Neural progenitor cell (in vitro differentiated cells): Measurements from ENCODE around the gene TOPORS.
"Not testable (repeated sequence)": the region's sequence is repeated elsewhere in the genome, so short reads cannot be mapped to it uniquely, and the experiment has no call there.

ENCODE experiments used
- EZH2 ChIP-seq: fragments of 200-600 bp; sonication (generic); IDR thresholded peaks from 2 replicates; pipeline ENCODE4 v1.6.1; 2017; ENCODE audit warnings: antibody characterized with exemption, mild to moderate bottlenecking, moderate library complexity
- EZH2phosphoT487 ChIP-seq: fragments of 200-600 bp; sonication (generic); IDR thresholded peaks from 2 replicates; pipeline ENCODE4 v1.6.1; 2017; ENCODE audit warnings: antibody characterized with exemption
- TF ChIP-seq, protein P1 (sequence below): fragments of 200-600 bp; sonication (generic); IDR thresholded peaks from 2 replicates; pipeline ENCODE4 v1.5.1; 2017; ENCODE audit warnings: antibody characterized with exemption, mild to moderate bottlenecking

DNA sequence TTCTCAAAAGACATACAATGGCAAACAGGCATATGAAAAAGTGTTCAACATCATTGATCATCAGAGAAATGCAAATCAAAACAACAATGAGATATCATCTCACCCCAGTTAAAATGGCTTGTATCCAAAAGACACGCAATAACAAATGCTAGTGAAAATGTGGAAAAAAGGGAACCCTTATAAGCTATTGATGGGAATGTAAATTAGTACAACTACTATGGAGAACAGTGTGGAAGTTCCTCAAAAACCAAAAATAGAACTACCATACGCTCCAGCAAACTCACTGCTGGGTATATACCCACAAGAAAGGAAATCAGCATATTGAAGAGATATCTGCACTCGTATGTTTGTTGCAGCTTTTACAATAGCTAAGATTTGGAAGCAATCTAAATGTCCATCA is 46.6 kb upstream of the TOPORS start:
- TF ChIP-seq, protein P1, sequence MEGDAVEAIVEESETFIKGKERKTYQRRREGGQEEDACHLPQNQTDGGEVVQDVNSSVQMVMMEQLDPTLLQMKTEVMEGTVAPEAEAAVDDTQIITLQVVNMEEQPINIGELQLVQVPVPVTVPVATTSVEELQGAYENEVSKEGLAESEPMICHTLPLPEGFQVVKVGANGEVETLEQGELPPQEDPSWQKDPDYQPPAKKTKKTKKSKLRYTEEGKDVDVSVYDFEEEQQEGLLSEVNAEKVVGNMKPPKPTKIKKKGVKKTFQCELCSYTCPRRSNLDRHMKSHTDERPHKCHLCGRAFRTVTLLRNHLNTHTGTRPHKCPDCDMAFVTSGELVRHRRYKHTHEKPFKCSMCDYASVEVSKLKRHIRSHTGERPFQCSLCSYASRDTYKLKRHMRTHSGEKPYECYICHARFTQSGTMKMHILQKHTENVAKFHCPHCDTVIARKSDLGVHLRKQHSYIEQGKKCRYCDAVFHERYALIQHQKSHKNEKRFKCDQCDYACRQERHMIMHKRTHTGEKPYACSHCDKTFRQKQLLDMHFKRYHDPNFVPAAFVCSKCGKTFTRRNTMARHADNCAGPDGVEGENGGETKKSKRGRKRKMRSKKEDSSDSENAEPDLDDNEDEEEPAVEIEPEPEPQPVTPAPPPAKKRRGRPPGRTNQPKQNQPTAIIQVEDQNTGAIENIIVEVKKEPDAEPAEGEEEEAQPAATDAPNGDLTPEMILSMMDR: not testable (repeated sequence)
- TF ChIP-seq EZH2, EZH2phosphoT487: not testable (repeated sequence)
